CD4-positive, alpha-beta T cell treated with Interferon alpha-2 for 1 hour (primary cell): Measurements from ENCODE around the gene DZANK1.
"Not testable (repeated sequence)": the region's sequence is repeated elsewhere in the genome, so short reads cannot be mapped to it uniquely, and the experiment has no call there.

ENCODE experiments used
- DNase-seq, 2 donors: peaks; one replicate each; pipeline ENCODE4 v3.0.0-alpha.2; 2020 to 2022

DZANK1 gene

DNA sequence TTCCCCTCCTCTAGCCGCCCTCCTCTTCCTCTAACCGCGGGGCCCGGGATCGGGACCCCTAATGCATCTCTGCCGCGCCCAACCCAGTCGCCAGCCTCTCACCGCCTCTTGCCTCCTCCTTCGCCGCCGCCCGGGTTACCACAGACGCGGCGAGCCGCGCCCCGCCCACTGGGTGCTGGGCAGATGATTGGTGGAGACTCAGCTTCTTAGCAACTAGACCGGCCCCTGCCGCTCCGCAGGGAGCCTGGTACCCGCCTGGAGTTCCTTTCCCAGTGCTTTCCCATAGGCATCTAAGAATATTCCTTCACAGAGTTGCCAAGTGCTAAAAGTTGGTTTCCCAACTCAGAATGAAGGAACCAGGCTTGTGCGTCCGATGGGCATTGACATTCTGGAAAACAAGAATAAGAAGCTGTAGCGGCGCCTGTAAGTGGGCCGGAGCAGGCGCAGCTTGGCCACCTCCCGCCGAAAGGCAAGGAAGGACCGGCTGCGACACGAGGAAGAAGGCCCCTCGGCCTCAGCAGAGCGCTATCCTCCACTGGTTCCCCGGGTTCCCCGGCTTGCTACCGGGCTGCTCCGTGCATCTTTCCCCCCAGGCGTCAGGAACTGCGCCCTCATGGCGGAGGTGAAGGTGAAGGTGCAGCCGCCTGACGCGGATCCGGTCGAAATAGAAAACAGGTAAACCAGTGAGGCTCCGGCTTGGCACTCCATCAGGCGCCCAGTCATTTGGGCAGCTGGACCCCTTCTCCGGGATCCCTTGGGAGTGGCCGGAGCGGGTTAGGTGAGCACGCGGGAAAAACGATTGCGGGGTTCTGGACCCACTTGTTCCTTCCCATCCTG lies at the start of gene DZANK1, which contains the start of gene POLR3F:
Gene DZANK1, minus strand, starts transcription at position 137 of the 837 bp plus-strand sequence. CDS start 1,672 bp downstream, outside the sequence.
Gene POLR3F, plus strand, starts transcription at position 497 of the 837 bp plus-strand sequence. Its CDS starts 117 bp downstream, at position 614.
- peak; percentile 94 to 95 for DNase-seq

DNA sequence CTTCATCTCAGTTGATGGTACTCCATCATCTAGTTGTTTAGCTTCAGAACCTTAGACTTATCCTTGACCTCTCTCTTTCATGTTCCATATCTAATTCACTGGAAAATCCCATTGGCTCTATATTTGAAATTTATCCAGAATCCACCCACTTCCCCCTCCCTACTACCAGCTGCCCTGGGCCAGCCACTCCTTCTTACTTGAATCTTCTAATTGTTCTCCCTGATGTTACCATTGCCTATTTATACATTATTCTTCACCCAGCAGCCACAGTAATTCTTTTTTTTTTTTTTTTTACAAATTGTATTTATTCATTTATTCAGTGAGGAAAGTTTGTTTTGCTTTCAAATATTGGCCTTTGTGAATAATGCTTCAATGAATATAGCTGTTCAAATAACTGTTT lies 49.1 kb upstream of the DZANK1 start:
- no peak for DNase-seq

DNA sequence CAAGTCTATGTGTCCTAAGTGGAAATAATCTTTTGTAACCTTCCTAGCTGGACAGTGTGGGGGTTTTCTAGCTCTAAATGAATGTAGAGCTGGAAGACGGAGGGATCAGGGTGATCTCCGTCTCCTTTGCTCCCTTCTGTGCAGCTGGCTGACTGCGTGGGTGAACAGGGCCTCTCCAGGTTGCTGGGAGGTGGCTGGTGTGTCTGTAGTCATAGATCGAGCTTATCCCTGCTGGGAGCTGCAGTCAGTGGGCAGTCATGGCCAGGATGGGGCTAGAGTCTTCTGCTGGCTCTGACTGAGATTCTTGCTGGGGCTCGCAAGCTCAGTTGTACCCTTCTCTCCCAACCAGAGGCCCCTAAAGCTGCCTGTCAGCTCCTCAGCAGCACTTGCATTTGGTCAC lies 47.3 kb upstream of the DZANK1 start:
- DNase-seq: no peak

DNA sequence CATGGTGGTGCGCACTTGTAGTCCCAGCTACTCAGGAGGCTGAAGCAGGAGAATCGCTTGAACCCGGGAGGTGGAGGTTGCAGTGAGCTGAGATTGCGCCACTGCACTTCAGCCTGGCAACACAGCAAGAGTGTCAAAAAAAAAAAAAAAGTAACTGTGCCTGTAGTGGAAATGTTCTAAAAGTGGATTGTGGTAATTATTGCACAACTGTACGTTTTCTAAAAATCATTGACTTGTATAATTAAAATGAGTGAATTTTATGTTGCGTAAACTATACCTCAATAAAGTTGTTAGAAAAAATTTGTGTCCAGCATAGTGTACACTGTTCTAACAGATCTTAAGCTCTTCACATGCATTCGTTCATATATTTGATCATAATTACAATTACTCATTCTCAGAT lies 46.4 kb upstream of the DZANK1 start:
- no peak for DNase-seq

DNA sequence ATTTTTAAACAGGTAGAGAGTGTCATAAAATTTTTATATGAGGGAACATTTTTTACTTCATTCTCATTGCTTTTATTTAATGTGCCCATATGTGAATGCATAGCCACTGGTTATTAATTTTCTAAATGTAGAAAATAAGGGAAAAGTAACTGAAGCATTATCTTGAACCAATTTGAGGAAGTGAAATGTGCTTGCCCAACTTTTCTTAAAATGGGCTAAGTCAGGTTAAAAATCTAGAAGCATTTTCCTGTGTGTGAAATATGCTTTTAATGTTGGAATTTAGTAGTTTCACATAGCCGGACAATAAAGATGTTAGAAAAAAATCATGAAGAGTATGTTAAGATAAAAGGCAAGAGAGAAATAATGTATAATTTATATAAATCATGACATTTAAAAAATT lies 44.7 kb upstream of the DZANK1 start:
- no peak for DNase-seq

DNA sequence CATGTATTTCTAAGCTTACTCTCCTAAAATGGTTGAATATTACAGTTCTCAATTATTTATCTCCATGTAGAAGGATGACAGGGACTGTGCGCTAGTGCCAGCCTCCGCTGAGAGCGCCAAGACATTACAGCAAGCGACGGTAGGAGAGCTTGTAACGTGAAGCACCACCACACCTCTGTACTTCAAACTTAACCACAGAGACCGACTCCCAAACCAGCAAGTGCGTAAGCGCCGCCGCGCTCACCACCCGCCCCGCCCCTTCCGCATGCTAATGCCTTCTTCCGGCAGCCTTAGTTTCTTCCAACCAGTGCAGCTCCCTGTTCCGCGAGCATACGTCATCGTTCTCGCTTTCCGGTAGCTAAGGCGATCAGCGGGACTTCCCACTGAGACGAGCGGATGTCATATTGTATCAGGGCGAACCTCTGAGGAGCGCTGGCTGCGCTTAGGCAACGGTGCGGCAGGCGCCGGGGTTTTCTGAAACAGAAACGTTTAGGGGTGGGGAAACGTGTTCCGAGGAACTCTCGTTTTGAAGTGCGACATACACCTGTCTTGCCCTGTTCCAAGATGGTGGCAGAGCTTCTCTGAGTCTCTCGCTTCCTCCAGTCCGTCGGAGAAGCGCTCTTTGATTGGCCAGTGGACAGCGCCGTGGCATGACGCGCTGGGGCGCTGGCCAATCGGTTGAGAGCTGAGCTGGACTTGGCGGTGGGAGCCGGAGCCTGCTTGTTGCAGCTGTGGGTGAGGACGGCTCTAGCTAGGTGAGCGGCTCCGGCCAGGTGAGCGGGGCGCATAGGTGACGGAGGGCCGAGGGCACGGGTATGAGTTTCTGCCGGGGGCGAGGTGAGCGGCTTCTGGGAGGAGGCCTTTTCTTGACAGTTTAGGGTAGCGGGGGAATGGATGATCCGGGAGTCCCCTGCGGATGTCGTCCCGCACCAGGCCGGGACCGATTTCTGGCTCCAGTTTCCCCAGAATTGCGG lies 40.7 kb upstream of the DZANK1 start, which contains the start of gene SEC23B:
Gene SEC23B, plus strand, starts transcription at position 723 of the 974 bp plus-strand sequence. CDS start 2,896 bp downstream, outside the sequence.
- DNase-seq: peak; percentile 98 to 99

DNA sequence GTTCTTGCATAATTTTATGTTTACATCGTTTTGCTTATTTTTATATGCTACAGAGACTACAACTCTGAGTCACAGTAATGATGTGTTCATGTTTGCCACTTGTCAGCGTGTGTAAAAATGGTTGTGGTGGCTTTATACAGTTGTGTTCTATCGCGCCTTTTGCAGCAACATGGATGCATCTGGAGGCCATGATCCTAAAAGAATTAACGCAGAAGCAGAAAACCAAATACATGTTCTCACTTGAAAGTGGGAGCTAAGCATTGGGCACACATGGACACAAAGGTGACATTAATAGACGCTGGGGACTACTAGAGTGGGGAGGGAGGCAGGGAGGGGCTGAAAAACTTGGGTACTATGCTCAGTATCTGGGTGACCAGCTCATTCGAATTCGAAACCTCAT lies 39.9 kb upstream of the DZANK1 start:
- no peak for DNase-seq

DNA sequence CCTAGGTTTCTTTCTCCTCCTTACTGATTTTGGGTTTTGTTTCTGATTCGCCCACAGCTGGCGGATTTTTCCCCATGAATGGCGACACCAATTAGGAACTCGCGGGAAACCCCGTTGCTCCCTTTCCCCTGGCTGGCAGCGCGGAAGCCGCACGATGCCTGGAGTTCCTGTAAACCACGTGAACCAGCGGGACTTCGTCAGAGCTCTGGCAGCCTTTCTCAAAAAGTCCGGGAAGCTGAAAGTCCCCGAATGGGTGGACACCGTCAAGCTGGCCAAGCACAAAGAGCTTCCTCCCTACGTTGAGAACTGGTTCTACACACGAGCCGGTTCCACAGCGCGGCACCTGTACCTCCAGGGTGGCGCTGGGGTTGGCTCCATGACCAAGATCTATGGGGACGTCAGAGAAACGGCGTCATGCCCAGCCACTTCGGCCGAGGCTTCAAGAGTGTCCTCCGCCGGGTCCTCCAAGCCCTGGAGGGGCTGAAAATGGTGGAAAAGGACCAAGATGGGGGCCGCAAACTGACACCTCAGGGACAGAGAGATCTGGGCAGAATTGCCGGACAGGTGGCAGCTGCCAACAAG lies 37.7 kb upstream of the DZANK1 start:
- DNase-seq: peak; percentile 4 to 38

DNA sequence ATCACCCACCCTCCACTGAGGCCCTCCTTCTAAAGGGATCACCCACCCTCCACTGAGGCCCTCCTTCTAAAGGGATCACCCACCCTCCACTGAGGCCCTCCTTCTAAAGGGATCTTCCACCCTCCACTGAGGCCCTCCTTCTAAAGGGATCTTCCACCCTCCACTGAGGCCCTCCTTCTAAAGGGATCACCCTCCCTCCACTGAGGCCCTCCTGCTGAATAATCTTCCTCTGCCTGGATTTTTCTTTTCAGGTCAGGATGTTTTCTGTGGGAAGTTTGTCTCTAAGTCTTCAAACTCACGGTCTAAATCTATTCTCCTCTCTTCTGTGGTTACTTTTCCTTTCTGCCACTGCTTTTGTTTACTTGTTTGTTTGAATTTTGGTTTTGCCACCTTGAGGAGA lies 34.8 kb upstream of the DZANK1 start:
- not testable (repeated sequence) for DNase-seq

DNA sequence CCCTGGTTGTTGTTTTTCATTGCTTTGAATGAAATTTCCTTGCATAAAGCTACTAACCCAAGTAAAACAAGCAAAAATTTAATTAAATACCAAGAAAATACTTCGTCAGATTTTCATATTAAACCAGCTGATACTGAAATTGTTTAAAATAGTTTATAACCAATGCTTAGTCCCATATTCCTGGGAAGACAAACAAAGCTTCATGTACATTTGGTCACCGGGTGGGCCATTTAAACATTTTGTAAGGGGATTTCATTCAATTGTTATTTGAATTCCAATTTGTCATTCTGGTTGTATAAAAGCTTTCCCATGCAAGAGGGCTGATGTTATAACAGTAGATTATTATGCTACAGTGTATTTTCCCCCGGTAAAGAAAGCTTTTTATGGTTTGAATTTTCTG lies 30.8 kb upstream of the DZANK1 start:
- DNase-seq: no peak

DNA sequence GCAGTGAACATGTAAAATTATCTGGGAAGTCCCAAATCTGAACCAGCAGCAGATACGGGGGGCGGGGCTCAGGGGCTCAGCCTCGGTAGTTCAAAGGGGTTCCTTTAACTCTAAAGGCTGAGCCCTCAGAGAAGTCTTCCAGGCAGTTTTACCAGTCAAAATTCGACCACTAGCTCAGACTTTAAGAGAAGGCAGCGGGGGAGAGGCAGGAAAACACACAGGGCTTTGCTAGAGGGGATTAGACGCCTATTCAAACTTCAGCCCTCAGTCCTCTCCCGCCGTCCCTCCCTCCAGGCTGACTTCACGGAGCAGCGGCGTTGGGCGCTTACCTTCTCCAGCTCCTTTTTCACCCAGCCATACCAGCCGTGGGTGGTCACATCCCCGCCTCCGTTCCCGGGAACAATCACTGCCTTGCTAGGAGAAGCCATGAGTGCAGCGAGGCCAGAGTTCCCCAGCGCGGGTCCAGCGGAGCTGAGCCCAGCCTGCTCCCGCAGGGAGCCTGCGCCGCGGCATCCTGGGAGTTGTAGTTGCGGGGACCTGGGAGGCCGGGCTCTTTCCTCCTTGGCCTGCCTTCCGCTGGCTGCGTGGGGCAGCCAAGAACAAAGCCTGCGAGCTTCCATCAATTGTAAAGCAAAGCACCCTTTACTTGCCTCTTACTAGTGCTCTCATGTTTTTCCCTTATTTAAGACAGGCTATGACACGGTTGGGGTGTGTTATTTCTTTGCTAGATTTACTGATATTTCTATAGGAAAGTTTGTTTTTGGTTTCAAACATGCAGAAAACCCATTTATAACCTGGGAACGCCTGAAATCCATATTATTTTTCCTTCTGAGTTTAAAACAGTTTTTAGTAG lies 30.1 kb upstream of the DZANK1 start, which contains the start of gene RBBP9:
Gene RBBP9, minus strand, starts transcription at position 486 of the 853 bp plus-strand sequence. Its CDS starts 58 bp downstream, at position 428.
- peak; percentile 76 to 81 for DNase-seq

DNA sequence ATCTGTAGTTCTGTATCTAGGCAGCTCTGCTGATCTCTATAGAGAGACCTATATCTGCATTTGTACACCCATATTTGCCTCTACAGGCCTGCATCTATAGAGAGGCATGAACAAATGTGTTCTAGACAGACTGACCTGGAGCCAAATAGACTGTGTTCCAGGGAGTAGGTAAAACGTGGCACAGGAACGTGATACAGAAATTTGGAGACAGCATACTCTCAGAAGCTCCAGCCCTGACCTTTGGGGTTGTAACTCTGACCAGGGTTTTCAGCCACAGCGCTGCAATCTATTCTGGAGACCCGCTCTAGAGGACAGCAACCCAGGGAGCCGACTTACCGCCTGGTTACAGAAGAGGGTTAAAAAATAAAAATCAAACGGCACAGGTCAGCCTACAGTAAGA lies 29.2 kb upstream of the DZANK1 start:
- no peak for DNase-seq

DNA sequence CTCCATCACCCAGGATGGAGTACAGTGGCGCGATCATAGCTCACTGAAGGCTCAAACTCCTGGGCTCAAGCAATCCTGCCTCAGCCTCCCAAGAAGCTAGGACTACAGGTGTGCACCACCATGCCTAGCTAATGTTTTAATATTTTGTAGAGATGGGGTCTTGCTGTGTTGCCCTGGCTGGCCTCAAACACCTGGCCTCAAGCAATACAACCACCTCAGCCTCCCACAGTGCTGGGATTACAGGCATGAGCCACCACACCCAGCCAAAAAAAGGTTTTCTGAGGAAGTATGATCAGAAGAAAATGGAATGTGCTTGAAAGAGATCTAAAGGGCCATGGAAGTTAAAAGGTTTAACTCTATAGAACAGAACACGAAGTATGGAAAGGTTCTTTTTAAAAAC lies 21.5 kb upstream of the DZANK1 start:
- DNase-seq: no peak

DNA sequence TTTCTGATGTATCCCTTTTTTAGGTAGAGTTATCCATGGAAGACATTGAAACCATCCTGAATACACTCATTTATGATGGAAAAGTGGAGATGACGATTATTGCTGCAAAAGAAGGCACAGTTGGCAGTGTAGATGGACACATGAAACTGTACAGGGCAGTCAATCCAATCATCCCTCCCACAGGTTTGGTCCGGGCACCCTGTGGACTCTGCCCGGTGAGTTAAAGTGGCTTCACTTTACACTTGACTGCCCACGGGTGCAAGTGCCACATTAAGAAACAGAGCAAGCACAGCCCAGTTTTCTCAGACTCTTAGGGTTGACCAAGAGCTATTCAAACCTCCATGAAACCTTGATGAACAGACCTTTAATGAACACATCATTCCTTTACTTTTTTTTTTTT lies 14.8 kb upstream of the DZANK1 start:
- DNase-seq: no peak

DNA sequence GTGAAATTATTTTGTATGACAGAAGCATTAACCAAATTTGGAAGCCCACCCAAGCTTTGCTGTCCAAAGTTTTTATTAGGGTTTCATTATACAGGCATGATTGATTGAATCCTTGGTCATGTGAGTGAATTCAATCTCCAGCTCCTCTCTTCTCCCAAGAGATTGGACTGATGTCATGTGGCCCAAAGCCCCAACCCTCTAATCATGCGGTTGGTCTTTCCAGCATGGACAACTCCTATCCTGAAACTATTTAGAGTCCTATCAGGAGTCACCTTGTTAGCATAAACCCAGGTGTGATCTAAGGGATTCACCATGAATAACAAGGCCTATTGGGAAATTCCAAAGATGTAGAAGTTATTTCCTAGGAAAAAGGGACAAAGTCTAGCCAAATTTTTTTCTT lies 11.0 kb upstream of the DZANK1 start:
- DNase-seq: no peak

DNA sequence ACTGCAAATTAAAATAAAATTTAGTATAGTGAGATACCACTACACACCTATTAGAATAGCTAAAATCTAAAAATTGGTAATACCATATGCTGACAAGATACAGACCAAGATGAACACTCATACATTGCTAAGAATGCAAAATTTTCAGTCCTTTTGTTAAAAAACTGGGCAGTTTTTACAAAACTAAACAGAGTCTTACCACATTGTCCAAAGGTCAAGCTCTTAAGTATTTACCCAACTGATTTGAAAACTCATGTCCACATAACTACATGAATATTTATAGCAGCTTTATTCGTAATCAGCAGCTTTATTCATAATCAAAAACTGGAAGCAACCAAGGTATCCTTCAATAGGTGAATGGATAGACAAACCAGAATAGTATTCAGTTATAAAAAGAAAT lies 10.4 kb upstream of the DZANK1 start:
- DNase-seq: no peak

DNA sequence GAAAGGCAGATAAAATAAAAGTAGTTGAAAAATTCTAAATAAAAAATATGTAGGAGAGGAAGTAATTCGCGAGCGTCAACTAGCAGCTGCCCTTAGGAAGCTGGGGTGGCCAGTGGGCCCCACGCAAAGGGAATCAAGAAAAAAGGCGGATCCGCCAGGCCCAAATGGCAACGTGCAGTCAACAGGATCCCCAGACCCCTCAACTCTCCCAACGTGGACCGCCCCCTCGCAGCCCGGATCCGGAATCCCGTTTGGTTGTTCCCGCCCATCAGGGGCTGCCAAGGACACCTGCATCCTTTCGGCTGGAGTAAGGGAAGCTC lies 296 bp downstream of the DZANK1 start:
- DNase-seq: no peak

DNA sequence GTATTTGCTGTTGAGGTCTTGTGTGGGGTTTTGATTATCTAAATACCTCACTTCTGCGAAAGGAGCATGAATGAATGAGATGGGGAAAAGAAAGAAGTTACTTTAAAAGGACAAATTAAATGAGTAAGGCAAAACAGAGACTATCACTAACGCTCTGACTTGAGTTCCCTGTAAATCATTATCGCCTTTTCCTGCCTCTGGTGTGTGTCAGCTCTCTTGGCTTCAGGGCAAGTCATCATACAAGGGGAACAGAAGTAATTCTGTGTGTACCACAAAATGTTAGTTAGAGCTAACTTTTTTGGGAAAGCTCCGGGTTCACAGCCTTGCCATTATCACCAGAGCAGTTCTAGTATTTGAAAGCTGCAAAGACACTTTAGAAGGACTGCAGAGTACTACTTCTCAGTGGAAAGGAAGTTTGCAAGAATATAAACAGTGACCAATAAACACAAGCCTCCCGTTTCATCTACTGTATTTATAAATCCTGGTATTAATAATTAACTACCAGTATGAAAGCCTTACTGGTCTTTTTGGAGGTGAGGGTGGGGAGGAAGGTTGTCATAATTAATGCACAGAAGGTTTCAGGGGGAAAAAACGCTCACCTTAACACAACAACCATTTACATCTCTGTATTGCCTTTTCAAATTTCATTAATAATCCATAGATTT lies 1.2 kb downstream of the DZANK1 start:
- no peak for DNase-seq

DNA sequence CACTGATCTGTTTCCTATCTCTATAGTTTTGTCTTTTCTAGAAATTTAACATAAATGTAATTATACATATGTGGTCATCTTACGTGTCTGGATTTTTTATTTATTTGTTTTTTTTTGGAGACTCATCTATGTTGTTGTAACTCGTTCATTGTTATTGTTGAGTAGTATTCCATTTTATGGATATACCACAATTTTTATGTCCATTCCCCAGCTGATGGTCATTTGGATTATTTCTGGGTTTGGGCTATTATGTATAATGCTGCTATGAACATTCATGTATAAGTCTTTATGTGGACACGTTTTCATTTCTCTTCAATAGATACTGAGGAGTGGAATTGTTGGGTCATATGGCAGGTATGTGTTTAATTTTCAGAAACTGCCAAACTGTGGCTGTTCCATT lies 10.2 kb downstream of the DZANK1 start:
- no peak for DNase-seq

DNA sequence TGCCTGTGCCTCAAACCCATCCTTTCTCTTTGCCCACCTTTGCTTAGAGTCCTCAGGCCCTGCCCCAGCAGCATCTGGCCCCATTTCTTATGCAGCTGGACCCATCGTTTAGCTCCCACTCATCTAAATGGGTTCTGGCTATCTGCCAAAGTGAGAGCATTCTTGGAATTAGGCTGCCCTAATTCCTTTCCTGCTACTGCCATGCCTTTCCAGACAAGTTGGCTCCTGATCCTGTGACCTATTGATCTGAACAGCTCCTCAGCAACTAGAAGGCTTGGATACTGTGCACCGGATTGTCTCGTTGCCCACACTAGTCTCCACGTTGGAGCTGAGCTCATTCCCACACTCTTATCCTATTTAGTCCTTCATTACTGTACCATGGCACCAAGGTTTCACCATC lies 22.9 kb downstream of the DZANK1 start:
- DNase-seq: no peak

DNA sequence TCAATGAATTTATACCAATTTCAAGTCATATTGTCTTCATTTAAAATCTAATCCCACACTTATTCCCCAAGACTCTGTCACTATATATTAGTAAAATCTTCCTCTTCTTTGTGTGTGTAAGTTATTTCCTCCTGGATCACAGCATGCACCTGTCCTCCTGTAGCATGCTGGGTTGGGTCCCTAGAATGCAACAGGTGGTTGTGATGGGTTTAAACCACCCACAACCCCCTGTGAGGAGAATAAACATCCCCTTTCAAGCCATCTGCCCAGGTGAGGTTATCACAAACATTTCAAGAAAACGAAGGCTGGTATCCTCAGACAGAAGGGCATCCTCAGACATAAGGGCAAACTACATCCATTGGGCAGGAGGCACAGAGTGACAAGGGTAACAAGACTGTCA lies 26.4 kb downstream of the DZANK1 start:
- no peak for DNase-seq

DNA sequence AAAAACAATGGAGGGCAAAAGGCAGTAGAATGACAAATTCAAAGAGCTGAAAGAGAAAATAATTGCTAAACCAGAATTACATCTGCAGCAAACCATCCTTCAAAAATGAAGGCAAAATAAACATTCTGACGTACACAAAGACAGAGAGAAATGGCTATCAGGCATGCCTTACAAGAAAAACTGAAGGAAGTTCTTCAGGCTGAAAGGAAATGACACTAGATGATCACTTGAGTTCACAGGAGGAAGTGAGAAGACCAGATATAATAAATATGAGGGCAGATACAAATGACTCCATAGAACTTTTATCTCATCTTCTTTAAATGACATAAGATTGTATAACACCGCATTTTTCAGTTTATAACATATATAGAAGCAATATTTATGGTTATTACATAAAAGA lies 30.0 kb downstream of the DZANK1 start:
- DNase-seq: no peak
